ENCODE data around the gene RPL27. TPM values are rescaled to one million over a fixed set of nuclear protein-coding genes. Genes with fewer than 3 reads are reported as not detected.
A peak's percentile ranks its signal among the peaks of the same experiment; 100 is the strongest.

The RPL27 gene
- total and polyA plus RNA-seq, 2 of the 13 experiments (the other 11 are each of a cell fraction or from before 2014, with no cell fraction given) = 1,585 to 5,840 TPM

GRCh38 chr17:43006639-43007551 lies 8.7 kb downstream of the RPL27 start, which contains the start of gene IFI35 (continued):
- no peak for TF ChIP-seq ZNF570 (CRISPR knock-in tag; IDR thresholded peaks at IDR 0.05; ENCODE audit: borderline replicate concordance)
- no peak for TF ChIP-seq TARDBP (CRISPR knock-in tag; IDR thresholded peaks at IDR 0.05)
- no peak for TF ChIP-seq ZNF619 (CRISPR knock-in tag; IDR thresholded peaks at IDR 0.05)
- peak; percentile 25; the same call in 1 of the 2 replicates for TF ChIP-seq ZNF598 (CRISPR knock-in tag; IDR thresholded peaks at IDR 0.05; ENCODE audit: borderline replicate concordance)
- TF ChIP-seq ZNF746 (CRISPR knock-in tag; IDR thresholded peaks at IDR 0.05) = no peak
- TF ChIP-seq ZNF180 (CRISPR knock-in tag; IDR thresholded peaks at IDR 0.05; ENCODE audit: borderline replicate concordance, low read depth) = no peak
- no peak; the same call in 1 of the 2 replicates for TF ChIP-seq ESRRA (CRISPR knock-in tag; IDR thresholded peaks at IDR 0.05; ENCODE audit: low read depth)
- peak; percentile 72; the same call in 1 of the 2 replicates for TF ChIP-seq CCDC6 (CRISPR knock-in tag; IDR thresholded peaks at IDR 0.05)
- no peak for TF ChIP-seq MTA3 (CRISPR knock-in tag; IDR thresholded peaks at IDR 0.05)
- TF ChIP-seq MTF2 (CRISPR knock-in tag; IDR thresholded peaks at IDR 0.05; ENCODE audit: borderline replicate concordance) = no peak
- TF ChIP-seq, protein P1, sequence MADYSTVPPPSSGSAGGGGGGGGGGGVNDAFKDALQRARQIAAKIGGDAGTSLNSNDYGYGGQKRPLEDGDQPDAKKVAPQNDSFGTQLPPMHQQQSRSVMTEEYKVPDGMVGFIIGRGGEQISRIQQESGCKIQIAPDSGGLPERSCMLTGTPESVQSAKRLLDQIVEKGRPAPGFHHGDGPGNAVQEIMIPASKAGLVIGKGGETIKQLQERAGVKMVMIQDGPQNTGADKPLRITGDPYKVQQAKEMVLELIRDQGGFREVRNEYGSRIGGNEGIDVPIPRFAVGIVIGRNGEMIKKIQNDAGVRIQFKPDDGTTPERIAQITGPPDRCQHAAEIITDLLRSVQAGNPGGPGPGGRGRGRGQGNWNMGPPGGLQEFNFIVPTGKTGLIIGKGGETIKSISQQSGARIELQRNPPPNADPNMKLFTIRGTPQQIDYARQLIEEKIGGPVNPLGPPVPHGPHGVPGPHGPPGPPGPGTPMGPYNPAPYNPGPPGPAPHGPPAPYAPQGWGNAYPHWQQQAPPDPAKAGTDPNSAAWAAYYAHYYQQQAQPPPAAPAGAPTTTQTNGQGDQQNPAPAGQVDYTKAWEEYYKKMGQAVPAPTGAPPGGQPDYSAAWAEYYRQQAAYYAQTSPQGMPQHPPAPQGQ (CRISPR knock-in tag; IDR thresholded peaks at IDR 0.05; ENCODE audit: borderline replicate concordance) = no peak
- TF ChIP-seq, protein P2, sequence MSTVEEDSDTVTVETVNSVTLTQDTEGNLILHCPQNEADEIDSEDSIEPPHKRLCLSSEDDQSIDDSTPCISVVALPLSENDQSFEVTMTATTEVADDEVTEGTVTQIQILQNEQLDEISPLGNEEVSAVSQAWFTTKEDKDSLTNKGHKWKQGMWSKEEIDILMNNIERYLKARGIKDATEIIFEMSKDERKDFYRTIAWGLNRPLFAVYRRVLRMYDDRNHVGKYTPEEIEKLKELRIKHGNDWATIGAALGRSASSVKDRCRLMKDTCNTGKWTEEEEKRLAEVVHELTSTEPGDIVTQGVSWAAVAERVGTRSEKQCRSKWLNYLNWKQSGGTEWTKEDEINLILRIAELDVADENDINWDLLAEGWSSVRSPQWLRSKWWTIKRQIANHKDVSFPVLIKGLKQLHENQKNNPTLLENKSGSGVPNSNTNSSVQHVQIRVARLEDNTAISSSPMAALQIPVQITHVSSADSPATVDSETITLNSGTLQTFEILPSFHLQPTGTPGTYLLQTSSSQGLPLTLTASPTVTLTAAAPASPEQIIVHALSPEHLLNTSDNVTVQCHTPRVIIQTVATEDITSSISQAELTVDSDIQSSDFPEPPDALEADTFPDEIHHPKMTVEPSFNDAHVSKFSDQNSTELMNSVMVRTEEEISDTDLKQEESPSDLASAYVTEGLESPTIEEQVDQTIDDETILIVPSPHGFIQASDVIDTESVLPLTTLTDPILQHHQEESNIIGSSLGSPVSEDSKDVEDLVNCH (CRISPR knock-in tag; IDR thresholded peaks at IDR 0.05) = no peak
- TF ChIP-seq TCF12 (IDR thresholded peaks at IDR 0.05) = no peak
- TF ChIP-seq TCF12 (CRISPR knock-in tag; IDR thresholded peaks at IDR 0.05) = no peak
- TF ChIP-seq CCAR2 (optimal IDR thresholded peaks at IDR 0.05; ENCODE audit: low read depth, low read length) = no peak
- TF ChIP-seq SNAPC4 (CRISPR knock-in tag; IDR thresholded peaks at IDR 0.05) = peak; percentile 91
- TF ChIP-seq ZNF101 (CRISPR knock-in tag; IDR thresholded peaks at IDR 0.05; ENCODE audit: borderline replicate concordance, low read depth) = no peak
- TF ChIP-seq TSC22D2 (CRISPR knock-in tag; IDR thresholded peaks at IDR 0.05; ENCODE audit: borderline replicate concordance) = no peak
- TF ChIP-seq SUZ12 (IDR thresholded peaks at IDR 0.05; ENCODE audit: low read depth, low read length) = no peak

Measured in HepG2 (cell line).